Endothelial cell of umbilical vein (primary cell): ENCODE data around the gene DAB1. TPM values are rescaled to one million over a fixed set of nuclear protein-coding genes. Genes with fewer than 3 reads are reported as not detected.

Experiments
- BruUV-seq: library from RNA; stranded (reverse); fragments of 400-500 nt; replicated peaks from 2 replicates; lab custom pipeline; 2021; lab: Mats Ljungman, UMichigan
- CTCF ChIA-PET: fragments of 300-600, 350-600 bp; sonication (Branson Sonifier 250); formaldehyde crosslinking; loops from one replicate; lab custom pipeline; 2021; ENCODE audit warnings: antibody characterized with exemption, inconsistent platforms; lab: Charles Lee
- POLR2A ChIA-PET: fragments of 300-600, 350-600 bp; sonication (Branson Sonifier 250); formaldehyde crosslinking; loops from one replicate; lab custom pipeline; 2021; ENCODE audit warnings: antibody characterized with exemption, inconsistent platforms; lab: Charles Lee
- DNase-seq: peaks from one replicate; pipeline ENCODE4 v3.0.0-alpha.2; 2011; ENCODE audit warnings: low read depth, low spot score
- FAIRE-seq: peaks from 2 replicates; lab custom pipeline; 2011; peaks lifted over from hg19 to GRCh38; lab: Jason Lieb, UNC
- H2AFZ ChIP-seq: 2 replicates; pipeline ENCODE4 v1.6.0; 2012; ENCODE audit warnings: low read depth, low read length, control low read depth, inconsistent platforms
- H3K27ac ChIP-seq: 2 replicates; pipeline ENCODE4 v1.5.1; 2011; ENCODE audit warnings: low read depth, mild to moderate bottlenecking, control low read depth, low read length, moderate library complexity; ENCODE audit not compliant: insufficient read depth
- H3K27me3 ChIP-seq, 2 experiments: 2 replicates each; pipeline versions ENCODE4 v1.6.0 to v1.6.1; 2011; ENCODE audit warnings: low read length in 2 of 2, mixed read lengths in 1 of 2; ENCODE audit not compliant: control insufficient read depth in 2 of 2, insufficient read depth in 2 of 2
- H3K36me3 ChIP-seq, 2 experiments: 2 replicates in 1 of 2; 3 replicates in 1 of 2; pipeline ENCODE4 v1.5.1; 2011; ENCODE audit warnings: low read length in 2 of 2, mild to moderate bottlenecking in 1 of 2, moderate library complexity in 1 of 2; ENCODE audit not compliant: control insufficient read depth in 2 of 2, insufficient read depth in 2 of 2; ENCODE audit errors: extremely low read depth in 1 of 2
- H3K4me1 ChIP-seq: 3 replicates; pipeline ENCODE4 v1.5.1; 2011; ENCODE audit warnings: mild to moderate bottlenecking, low read length; ENCODE audit not compliant: control insufficient read depth, insufficient read depth; ENCODE audit errors: extremely low read depth
- H3K4me2 ChIP-seq: 2 replicates; pipeline ENCODE4 v1.6.1; 2011; ENCODE audit warnings: low read length, control low read depth, mixed read lengths; ENCODE audit not compliant: insufficient read depth
- H3K4me3 ChIP-seq, 3 experiments: fragments of 200-600 bp in 1 of 3; sonication (generic), shearing (Covaris generic) in 1 of 3; replicated peaks in 1 of 3; 2 replicates each; pipeline ENCODE4 v1.5.1; 2011 to 2016; ENCODE audit warnings: control low read depth in 3 of 3, low read length in 3 of 3, mild to moderate bottlenecking in 2 of 3, inconsistent platforms in 1 of 3, low read depth in 1 of 3, moderate library complexity in 1 of 3; ENCODE audit not compliant: insufficient read depth in 1 of 3
- H3K79me2 ChIP-seq: 2 replicates; pipeline ENCODE4 v1.6.0; 2012; ENCODE audit warnings: low read length, inconsistent platforms; ENCODE audit not compliant: control insufficient read depth, insufficient read depth
- H3K9ac ChIP-seq: replicated peaks from 2 replicates; pipeline ENCODE3; 2011; ENCODE audit warnings: low read length, control low read depth; ENCODE audit not compliant: insufficient read depth; ENCODE audit errors: extremely low read depth
- H3K9me1 ChIP-seq: replicated peaks from 3 replicates; pipeline ENCODE4 v1.6.0; 2011; ENCODE audit warnings: mild to moderate bottlenecking, low read length; ENCODE audit not compliant: control insufficient read depth, insufficient read depth; ENCODE audit errors: extremely low read depth
- H3K9me3 ChIP-seq: replicated peaks from 2 replicates; pipeline ENCODE4 v1.5.1; 2012; ENCODE audit warnings: low read length, inconsistent platforms; ENCODE audit not compliant: control insufficient read depth, insufficient read depth
- H4K20me1 ChIP-seq: replicated peaks from 2 replicates; pipeline ENCODE3; 2011; ENCODE audit warnings: mild to moderate bottlenecking, low read length; ENCODE audit not compliant: control insufficient read depth, insufficient read depth; ENCODE audit errors: extremely low read depth
- EZH2 ChIP-seq: IDR thresholded peaks from 2 replicates; pipeline ENCODE4 v1.6.1; 2012; ENCODE audit warnings: borderline replicate concordance, low read depth, mild to moderate bottlenecking, moderate library complexity, low read length, inconsistent platforms; ENCODE audit not compliant: severe bottlenecking
- FOS ChIP-seq: IDR thresholded peaks from 2 replicates; pipeline ENCODE4 v1.6.1; 2011; ENCODE audit warnings: mild to moderate bottlenecking, low read length, moderate library complexity, borderline replicate concordance; ENCODE audit not compliant: insufficient read depth
- GATA2 ChIP-seq: IDR thresholded peaks from 2 replicates; pipeline ENCODE4 v1.7.0; 2011; ENCODE audit warnings: low read depth, mild to moderate bottlenecking, moderate library complexity, mixed read lengths, low read length; ENCODE audit not compliant: insufficient read length, insufficient read depth
- JUN ChIP-seq: IDR thresholded peaks from 2 replicates; pipeline ENCODE4 v1.6.1; 2011; ENCODE audit warnings: borderline replicate concordance, low read depth; ENCODE audit not compliant: insufficient read length, insufficient read depth
- MYC ChIP-seq: IDR thresholded peaks from one replicate; pipeline ENCODE4 v1.6.1; 2011; ENCODE audit warnings: mild to moderate bottlenecking, low read depth, low read length
- POLR2A ChIP-seq: IDR thresholded peaks from 2 replicates; pipeline ENCODE4 v1.6.1; 2012; ENCODE audit warnings: low read depth, mild to moderate bottlenecking, control low read depth, low read length
- POLR2AphosphoS5 ChIP-seq: IDR thresholded peaks from 2 replicates; pipeline ENCODE4 v1.6.1; 2012; ENCODE audit warnings: low read depth, mild to moderate bottlenecking, control low read depth, low read length, moderate library complexity; ENCODE audit not compliant: insufficient read depth
- dilution Hi-C: fragments of 300-500 bp; cut with MboI; formaldehyde crosslinking; loops from one replicate; pipeline ENCODE4 v1.15.0; 2019; ENCODE audit warnings: low sequenced_read_pairs; ENCODE audit not compliant: extremely low pct_ligation_motif_present
- intact Hi-C: fragments of 100-400 bp; cut with micrococcal nuclease; formaldehyde crosslinking; loops from one replicate; pipeline ENCODE4 v1.10.0; 2022
- polyA plus RNA-seq, 4 experiments: library from polyadenylated mRNA; depleted of rRNA in 3 of 4; stranded (reverse) in 3 of 4; unstranded in 1 of 4; fragments of >200 nt; gene quantifications; 2 replicates each; pipeline versions ENCODE4 v1.2.1 to v1.2.3, GENCODE V29; 2011 to 2012; ENCODE audit warnings: missing spikeins in 1 of 4
- total RNA-seq: library from RNA; stranded (reverse); gene quantifications from 2 replicates; pipeline ENCODE4 v1.2.3, GENCODE V29; 2021
- TF ChIP-seq, protein P1 (sequence below), 2 donors: IDR thresholded peaks; 1 replicate in 1 of 2; 2 replicates in 1 of 2; pipeline ENCODE4 v1.5.1; 2011; ENCODE audit warnings: low read length in 2 of 2, mild to moderate bottlenecking in 2 of 2, moderate library complexity in 2 of 2, control low read depth in 1 of 2, inconsistent platforms in 1 of 2, low read depth in 1 of 2; ENCODE audit not compliant: insufficient read depth in 1 of 2; ENCODE audit errors: extremely low read depth in 1 of 2
- TF ChIP-seq, protein P2 (sequence below): IDR thresholded peaks from 2 replicates; pipeline ENCODE4 v1.6.1; 2011; ENCODE audit not compliant: insufficient read depth, insufficient read length

Gene DAB1
- total and polyA plus RNA-seq, 2 donors (not counting 3 experiments of a cell fraction or from before 2014, with no cell fraction given) = not detected

DNA sequence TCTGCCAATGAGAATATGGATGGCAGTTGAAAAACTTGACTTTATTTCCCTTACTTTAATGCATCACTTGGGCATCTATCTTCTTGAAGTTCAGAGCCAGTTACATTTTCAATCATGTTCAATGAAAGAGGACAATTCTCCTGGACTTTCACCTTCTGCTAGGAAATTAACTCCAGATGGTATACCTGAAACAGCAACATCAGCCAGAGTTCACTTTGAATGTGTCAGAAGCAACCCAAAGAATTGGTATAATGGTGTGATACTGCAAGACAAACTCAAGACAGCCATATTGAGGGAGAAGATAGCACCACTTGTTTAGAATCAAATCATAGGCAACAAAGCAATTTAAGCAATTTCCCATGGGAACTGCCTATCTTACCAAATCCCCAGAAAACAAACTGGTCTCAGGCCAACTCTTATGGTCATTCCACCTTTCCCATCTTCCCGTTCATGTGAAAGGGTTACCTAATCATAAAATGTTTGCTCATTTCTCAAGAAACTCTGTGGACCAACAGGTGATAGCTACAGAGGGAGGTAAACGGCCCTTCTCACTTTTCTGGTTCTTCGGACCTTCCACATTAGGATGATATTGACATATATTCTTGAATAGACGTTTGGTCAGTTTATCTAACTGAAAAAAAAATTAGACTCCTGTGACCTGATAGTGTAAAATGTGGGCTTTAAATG, 428.3 kb downstream of the DAB1 start:
- H3K79me2 ChIP-seq = no peaks in the 10 kb centered on the region
- no peak overlapping the region for H3K4me3 ChIP-seq
- BruUV-seq = no TSS peak
- H2AFZ ChIP-seq = no peak overlapping the region
- TF ChIP-seq, protein P1, sequence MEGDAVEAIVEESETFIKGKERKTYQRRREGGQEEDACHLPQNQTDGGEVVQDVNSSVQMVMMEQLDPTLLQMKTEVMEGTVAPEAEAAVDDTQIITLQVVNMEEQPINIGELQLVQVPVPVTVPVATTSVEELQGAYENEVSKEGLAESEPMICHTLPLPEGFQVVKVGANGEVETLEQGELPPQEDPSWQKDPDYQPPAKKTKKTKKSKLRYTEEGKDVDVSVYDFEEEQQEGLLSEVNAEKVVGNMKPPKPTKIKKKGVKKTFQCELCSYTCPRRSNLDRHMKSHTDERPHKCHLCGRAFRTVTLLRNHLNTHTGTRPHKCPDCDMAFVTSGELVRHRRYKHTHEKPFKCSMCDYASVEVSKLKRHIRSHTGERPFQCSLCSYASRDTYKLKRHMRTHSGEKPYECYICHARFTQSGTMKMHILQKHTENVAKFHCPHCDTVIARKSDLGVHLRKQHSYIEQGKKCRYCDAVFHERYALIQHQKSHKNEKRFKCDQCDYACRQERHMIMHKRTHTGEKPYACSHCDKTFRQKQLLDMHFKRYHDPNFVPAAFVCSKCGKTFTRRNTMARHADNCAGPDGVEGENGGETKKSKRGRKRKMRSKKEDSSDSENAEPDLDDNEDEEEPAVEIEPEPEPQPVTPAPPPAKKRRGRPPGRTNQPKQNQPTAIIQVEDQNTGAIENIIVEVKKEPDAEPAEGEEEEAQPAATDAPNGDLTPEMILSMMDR (IDR thresholded peaks at IDR 0.05; ENCODE audit: extremely low read depth in 1 of 2, insufficient read depth in 1 of 2, low read depth in 1 of 2, low read length in 2 of 2) = no peak
- no peak for TF ChIP-seq POLR2A
- TF ChIP-seq, protein P2, sequence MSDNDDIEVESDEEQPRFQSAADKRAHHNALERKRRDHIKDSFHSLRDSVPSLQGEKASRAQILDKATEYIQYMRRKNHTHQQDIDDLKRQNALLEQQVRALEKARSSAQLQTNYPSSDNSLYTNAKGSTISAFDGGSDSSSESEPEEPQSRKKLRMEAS = no peak
- TF ChIP-seq JUN = no peak
- no peak for TF ChIP-seq FOS
- TF ChIP-seq MYC = no peak
- no peak for TF ChIP-seq GATA2
- no peak for TF ChIP-seq POLR2AphosphoS5
- TF ChIP-seq EZH2 = no peak
- dilution Hi-C loops (no loop called here), intact Hi-C loops (no loop called here)
- no peak overlapping the region for H3K9ac ChIP-seq
- H3K27ac ChIP-seq = no peak overlapping the region
- ChIA-PET CTCF (no interaction called here), POLR2A (no interaction called here)
- no peaks in the 10 kb centered on the region for H3K9me1 ChIP-seq
- no peak for DNase-seq
- H3K36me3 ChIP-seq = no peaks in the 10 kb centered on the region
- no peak for FAIRE-seq
- H4K20me1 ChIP-seq = no peaks in the 10 kb centered on the region
- H3K27me3 ChIP-seq = no peaks in the 10 kb centered on the region
- H3K9me3 ChIP-seq = no peaks in the 10 kb centered on the region
- no peaks in the 10 kb centered on the region for H3K4me1 ChIP-seq
- no peak overlapping the region for H3K4me2 ChIP-seq
